Activated naive CD8-positive, alpha-beta T cell (primary cell): ENCODE results near the gene TIPARP.

Experiments
- H3K27ac Mint-ChIP-seq: one replicate; pipeline ENCODE4 v1.8.0; 2021; ENCODE audit warnings: mixed read lengths
- H3K27me3 Mint-ChIP-seq: one replicate; pipeline ENCODE4 v1.8.0; 2021; ENCODE audit warnings: mixed read lengths
- H3K36me3 Mint-ChIP-seq: one replicate; pipeline ENCODE4 v1.8.0; 2021; ENCODE audit warnings: mixed read lengths
- H3K4me1 Mint-ChIP-seq: one replicate; pipeline ENCODE4 v1.8.0; 2021; ENCODE audit warnings: low read depth, mixed read lengths
- H3K4me3 Mint-ChIP-seq: one replicate; pipeline ENCODE4 v1.8.0; 2021; ENCODE audit warnings: mild to moderate bottlenecking, mixed read lengths
- H3K9me3 Mint-ChIP-seq: one replicate; pipeline ENCODE4 v1.8.0; 2021; ENCODE audit warnings: low read depth, mixed read lengths

The TIPARP gene, protein sequence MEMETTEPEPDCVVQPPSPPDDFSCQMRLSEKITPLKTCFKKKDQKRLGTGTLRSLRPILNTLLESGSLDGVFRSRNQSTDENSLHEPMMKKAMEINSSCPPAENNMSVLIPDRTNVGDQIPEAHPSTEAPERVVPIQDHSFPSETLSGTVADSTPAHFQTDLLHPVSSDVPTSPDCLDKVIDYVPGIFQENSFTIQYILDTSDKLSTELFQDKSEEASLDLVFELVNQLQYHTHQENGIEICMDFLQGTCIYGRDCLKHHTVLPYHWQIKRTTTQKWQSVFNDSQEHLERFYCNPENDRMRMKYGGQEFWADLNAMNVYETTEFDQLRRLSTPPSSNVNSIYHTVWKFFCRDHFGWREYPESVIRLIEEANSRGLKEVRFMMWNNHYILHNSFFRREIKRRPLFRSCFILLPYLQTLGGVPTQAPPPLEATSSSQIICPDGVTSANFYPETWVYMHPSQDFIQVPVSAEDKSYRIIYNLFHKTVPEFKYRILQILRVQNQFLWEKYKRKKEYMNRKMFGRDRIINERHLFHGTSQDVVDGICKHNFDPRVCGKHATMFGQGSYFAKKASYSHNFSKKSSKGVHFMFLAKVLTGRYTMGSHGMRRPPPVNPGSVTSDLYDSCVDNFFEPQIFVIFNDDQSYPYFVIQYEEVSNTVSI

DNA sequence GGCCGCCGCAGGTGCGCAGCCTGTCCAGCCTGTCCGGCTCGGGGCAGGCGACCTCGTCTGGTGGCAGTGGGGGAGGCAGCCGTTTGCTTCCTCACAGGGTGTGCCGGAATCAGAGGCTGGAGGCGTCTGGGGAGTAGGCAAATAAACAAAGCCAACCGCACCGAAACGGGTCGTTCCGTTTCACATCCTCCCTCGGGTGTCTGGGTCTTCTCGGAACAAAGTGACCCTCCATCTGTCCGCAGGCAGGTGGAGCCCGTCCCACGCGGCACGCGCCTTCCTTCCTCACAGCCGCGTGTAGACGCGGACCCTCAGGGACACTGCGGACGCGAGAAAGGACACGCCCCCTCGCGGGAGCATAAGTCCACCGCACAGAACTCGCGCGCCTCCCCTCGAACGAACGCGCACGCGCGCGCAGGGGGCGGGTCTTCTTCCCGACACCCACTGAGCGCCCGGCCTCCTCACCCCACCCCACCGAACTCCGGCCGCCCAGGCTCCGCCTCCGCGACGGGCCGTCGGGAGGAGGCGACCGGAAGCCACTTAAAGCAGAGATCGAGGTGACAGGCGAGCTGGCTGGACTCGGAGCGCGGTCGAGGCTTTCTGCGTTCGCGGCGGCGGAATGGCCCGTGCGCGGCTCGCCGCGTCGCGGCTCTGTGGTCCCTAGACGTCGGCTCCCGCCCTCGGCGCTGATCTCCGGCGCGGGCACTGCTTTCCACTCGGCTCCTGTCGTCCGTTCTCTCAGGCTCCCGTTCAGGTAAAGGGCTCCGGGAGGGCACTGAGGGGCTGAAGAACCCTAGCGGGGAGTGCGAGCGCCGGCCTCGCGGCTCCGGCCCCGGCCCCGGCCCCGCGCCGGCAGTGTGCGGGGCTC, at the start of gene TIPARP:
Gene TIPARP, plus strand, starts transcription at position 545 of the 865 bp plus-strand sequence. CDS start 3,108 bp downstream, outside the sequence.
- Mint-ChIP-seq H3K27ac (peak within 1 kb of the TSS; percentile 95), H3K27me3 (no peaks in the 10 kb centered on the region), H3K4me1 (peaks cover 34% of the 10 kb centered on the region), H3K9me3 (no peaks in the 10 kb centered on the region), H3K4me3 (peak within 1 kb of the TSS; percentile 97), H3K36me3 (peaks cover 13% of the 10 kb centered on the region)

DNA sequence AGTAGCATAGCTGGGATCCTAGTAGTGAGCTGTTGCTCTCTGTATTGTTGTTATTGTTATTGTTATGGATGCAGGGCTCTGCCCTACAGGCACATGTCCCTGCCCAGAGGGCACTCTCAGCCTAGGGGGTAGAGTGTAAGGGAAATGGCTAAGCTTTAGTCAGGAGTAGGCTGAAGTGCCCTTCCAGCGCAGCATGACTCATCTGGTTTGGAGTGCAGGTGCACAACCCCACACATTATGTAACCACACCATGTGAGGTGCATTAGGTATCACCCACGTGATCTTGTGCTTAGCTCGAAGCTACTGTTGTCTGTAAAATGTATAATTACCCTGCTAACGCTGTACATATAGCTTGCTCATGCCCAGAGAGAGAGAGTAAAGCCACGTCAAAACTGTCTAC, 48.3 kb upstream of the TIPARP start:
- Mint-ChIP-seq H3K27me3 (no peaks in the 10 kb centered on the region), H3K9me3 (no peaks in the 10 kb centered on the region), H3K36me3 (no peaks in the 10 kb centered on the region), H3K4me3 (no peak overlapping the region), H3K4me1 (no peaks in the 10 kb centered on the region), H3K27ac (no peak overlapping the region)

DNA sequence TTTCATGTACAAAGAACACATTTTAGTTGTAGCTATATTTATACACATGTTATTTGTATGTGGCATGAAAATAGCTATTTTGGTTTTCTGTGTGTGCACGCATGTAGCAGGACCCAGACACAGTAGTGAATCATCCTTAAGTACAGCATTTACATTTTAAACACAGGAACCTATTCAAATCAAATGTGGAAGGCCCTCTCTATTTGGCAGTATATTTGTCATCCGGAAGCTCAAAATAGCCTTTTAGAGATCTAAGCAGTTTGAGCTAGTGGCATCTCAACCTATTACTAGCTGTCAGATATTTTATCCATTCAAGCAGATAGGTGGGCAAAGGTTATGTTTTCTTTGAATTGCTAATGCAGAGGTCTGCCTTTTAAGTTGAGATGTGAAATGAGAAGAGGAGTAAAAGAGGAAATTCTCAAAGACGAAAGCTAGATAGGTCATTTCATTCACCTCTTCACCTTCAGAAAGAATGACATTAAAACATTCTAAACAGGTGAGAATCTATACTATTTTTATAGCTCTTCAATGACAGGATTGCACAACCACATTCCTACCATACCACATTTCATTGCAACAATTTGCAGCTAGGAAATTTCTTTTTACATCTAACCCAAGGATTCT, 46.3 kb upstream of the TIPARP start:
- H3K27me3 Mint-ChIP-seq = no peaks in the 10 kb centered on the region
- no peak overlapping the region for H3K27ac Mint-ChIP-seq
- H3K36me3 Mint-ChIP-seq = no peaks in the 10 kb centered on the region
- no peaks in the 10 kb centered on the region for H3K9me3 Mint-ChIP-seq
- no peak overlapping the region for H3K4me3 Mint-ChIP-seq
- no peaks in the 10 kb centered on the region for H3K4me1 Mint-ChIP-seq

DNA sequence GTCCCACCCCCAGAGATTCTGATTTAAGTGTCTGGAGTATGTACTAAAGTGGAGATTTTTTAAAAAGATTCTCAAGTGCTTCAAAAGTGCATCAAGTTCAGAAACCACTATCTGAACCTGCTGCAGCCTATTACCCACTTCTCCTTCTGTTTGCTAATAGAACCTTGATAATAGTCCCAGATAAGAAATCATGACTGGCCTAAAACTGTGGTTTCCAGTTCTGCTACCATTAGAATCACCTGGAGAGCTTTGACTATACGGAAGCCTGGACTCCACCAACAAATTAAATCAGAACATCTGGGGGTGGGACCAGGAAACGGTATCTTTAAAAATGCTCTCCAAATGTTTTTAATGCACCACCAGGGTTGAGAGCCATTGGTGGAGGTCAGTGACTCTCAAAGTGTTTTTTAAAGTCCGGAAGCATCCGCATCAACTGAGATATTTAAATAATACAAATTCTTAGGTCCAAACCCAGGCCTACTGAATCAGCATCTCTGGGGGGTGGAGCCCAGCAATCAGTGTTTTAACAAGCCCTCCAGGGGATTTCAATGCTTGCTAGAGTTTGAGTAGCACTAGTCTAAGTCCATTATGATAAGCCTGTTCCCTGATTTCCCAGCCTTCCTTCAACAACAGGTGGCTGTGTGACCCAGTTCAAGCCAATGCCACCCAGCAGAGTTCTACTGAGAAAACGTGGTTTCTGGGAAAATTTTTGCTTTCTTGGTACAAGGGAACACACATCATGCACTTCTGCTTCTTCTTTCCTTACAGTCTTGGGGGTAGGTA, 45.4 kb upstream of the TIPARP start:
- no peaks in the 10 kb centered on the region for H3K9me3 Mint-ChIP-seq
- no peaks in the 10 kb centered on the region for H3K4me1 Mint-ChIP-seq
- H3K27ac Mint-ChIP-seq = no peak overlapping the region
- no peak overlapping the region for H3K4me3 Mint-ChIP-seq
- no peaks in the 10 kb centered on the region for H3K27me3 Mint-ChIP-seq
- H3K36me3 Mint-ChIP-seq = no peaks in the 10 kb centered on the region

DNA sequence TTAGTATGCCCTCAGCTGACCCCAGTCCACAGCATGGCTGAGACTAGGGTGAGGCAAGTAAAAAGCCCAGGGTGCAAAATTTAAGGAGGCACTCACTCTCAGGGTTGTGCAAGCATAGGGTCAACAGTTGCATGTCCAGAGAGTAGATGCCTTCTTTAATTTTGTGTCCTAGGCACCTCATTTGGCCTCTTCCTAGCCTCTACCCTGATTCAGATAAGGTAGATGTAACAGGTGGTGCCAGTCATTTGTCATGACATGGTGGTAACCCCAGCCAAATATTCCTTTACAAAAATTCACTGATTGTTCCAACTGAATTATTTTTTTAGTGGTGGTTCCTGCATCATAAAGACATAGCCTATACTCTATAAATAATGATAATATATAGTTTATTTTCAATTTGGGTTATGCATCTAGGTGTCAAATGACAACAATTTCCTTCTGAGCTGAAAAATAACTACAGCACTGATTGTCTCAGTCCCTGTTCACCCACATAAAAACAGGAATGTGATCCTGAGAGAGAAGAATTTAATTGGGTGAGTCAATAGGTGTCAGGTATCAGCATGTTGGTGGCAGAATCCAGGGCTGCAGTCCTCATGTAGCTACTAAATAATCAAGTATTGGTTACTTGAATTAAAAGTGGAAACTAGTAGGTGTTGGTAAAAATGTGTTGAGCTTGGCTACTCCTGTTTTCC, 44.2 kb upstream of the TIPARP start:
- Mint-ChIP-seq H3K36me3 (no peaks in the 10 kb centered on the region), H3K27me3 (no peaks in the 10 kb centered on the region), H3K4me3 (no peak overlapping the region), H3K4me1 (no peaks in the 10 kb centered on the region), H3K27ac (no peak overlapping the region), H3K9me3 (no peaks in the 10 kb centered on the region)

DNA sequence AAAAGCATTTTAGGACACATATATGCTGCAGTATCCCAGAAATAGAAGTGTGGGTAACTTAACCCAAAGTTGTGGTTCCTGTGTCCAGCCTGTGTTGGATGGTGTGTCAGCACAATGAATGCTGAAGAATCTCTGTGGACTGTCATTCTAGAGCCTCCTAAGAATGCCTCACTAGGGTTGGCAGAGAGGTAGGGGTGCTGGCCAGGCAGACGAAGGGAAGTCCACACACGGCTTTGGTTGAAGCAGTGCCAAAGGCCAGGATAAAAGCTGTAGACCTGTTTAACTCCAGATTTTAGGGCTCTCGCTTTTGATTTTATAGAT, 43.7 kb upstream of the TIPARP start:
- H3K27me3 Mint-ChIP-seq = no peaks in the 10 kb centered on the region
- no peak overlapping the region for H3K4me3 Mint-ChIP-seq
- H3K27ac Mint-ChIP-seq = no peak overlapping the region
- no peaks in the 10 kb centered on the region for H3K36me3 Mint-ChIP-seq
- no peaks in the 10 kb centered on the region for H3K4me1 Mint-ChIP-seq
- no peaks in the 10 kb centered on the region for H3K9me3 Mint-ChIP-seq

DNA sequence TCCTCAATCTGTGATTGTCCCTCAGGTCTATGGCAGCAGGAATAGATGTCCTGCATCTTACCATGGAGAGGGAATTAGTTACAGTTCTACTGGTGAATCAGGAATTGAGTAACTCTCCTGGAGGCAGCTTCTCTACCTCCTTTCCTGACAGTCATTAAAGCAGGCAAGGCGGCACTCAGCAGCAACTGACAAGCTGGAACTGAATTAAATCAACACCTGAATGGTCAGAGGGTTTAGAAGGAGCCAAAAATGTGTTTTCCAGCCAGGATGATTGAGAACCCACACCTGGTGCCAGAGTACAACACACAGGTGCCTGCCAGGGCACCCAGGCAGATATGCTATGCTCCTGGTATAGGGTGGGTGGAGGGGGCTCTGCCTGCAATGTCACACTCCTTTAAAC, 43.1 kb upstream of the TIPARP start:
- Mint-ChIP-seq H3K4me3 (no peak overlapping the region), H3K9me3 (no peaks in the 10 kb centered on the region)

DNA sequence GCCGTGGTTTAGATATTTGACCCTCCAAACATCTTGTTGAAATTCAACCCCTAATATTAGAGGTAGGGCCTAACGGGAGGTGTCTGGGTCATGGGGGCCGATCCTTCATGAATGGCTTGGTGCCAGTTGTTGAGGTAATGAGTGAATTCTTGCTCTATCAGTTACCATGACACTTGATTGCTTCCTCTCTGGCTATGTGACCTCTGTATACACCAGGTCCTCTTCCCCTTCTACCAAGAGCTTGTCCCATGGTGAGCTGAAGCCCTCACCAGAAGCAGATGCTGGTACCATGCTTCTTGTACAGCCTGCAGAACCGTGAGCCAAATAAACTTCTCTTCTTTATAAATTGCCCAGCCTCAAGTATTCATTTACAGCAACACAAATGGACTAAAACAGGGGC, 41.8 kb upstream of the TIPARP start:
- H3K36me3 Mint-ChIP-seq = no peaks in the 10 kb centered on the region
- H3K4me3 Mint-ChIP-seq = no peak overlapping the region
- no peak overlapping the region for H3K27ac Mint-ChIP-seq
- H3K4me1 Mint-ChIP-seq = no peaks in the 10 kb centered on the region
- no peaks in the 10 kb centered on the region for H3K27me3 Mint-ChIP-seq
- no peaks in the 10 kb centered on the region for H3K9me3 Mint-ChIP-seq

More for the DNA sequence above, 43.1 kb upstream of the TIPARP start:
- Mint-ChIP-seq H3K4me1 (no peaks in the 10 kb centered on the region), H3K27me3 (no peaks in the 10 kb centered on the region), H3K36me3 (no peaks in the 10 kb centered on the region), H3K27ac (no peak overlapping the region)

DNA sequence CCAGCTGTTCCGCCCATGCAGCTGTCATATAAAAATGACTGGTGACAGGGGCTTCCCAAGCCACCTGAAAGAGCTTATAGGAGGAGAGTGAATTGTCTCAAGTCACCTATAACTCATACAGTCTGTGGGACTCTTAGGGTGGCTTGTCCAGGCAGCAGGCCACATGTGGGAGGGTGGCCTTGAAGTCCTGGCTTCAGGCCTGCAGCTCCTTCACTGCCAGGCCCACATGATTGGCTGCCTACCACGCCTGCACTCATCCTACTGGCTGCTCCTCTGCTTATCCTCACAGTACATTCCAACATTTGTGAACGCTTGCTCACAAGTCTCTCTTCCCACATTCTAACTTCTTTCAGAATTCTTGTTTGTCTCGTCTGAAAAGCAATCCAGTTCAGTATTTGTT, 41.1 kb upstream of the TIPARP start:
- Mint-ChIP-seq H3K4me1 (no peaks in the 10 kb centered on the region), H3K9me3 (no peaks in the 10 kb centered on the region), H3K27ac (no peak overlapping the region), H3K36me3 (no peaks in the 10 kb centered on the region), H3K4me3 (no peak overlapping the region), H3K27me3 (no peaks in the 10 kb centered on the region)

DNA sequence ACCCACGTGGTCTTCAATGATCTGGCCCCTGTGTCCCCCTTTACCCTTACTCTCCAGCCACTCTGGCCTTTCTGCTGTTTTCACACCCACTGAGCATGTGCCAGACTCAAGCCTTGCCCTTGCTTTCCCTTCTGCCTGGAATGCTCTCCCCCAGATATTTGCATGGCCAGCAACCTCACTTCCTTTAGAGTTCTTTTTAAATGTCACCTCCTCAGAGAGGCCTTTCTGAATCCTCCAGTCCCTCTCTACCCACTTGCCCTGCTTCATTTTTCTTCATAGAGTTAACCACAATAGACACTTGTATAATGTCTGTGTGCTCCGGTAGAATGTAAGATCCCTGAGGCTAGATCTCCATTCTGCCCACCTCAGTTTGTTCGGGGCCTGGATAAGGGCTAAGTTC, 39.4 kb upstream of the TIPARP start:
- Mint-ChIP-seq H3K27me3 (no peaks in the 10 kb centered on the region), H3K4me1 (no peaks in the 10 kb centered on the region), H3K27ac (no peak overlapping the region), H3K36me3 (no peaks in the 10 kb centered on the region), H3K9me3 (no peaks in the 10 kb centered on the region), H3K4me3 (no peak overlapping the region)

DNA sequence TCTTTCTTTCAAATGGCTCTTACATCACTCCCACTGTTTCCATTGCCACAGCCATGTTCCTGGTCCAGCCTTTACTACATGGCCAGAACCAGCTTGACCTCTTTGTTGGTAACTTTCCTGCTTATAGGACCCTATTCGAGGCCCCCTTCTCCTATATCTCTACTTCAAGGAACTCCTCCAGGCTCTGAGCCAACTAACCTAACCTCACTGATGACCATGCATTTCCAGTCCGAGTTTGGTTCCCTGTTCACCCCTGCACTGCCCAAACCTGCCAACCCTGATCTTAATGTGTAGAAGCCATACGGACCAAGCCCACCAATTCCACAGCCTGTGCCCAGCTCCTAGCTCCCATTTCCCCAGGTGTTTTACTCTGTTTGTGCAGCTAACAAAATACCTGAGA, 38.4 kb upstream of the TIPARP start:
- Mint-ChIP-seq H3K36me3 (no peaks in the 10 kb centered on the region), H3K4me1 (no peaks in the 10 kb centered on the region), H3K4me3 (no peak overlapping the region), H3K9me3 (no peaks in the 10 kb centered on the region), H3K27ac (no peak overlapping the region), H3K27me3 (no peaks in the 10 kb centered on the region)

DNA sequence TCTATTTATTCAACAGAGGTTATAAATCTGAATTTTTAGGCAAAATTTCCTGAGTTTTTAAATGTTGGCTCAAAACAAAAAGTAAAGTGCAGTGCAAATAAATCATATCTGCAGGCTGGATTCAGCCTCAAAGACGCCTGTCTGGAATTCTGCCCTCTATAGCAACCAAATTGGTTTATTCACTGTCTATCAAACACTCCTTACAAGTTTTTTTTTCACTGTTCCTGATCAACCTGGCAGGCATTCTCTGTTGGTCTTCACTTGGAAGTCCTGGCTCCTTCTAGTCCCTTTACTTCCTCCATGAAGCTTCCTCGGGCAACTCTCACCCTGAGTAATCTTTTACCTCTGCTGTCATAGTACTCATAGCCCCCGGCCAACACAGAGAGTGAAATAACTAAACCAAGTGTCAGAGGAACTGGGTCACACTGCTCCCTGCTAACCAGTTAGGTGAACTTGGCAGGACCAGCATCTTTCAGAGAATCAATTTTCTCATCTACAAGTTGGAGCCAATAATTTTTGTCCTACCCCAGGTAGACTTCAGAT, 36.8 kb upstream of the TIPARP start:
- H3K4me3 Mint-ChIP-seq = no peak overlapping the region
- H3K27ac Mint-ChIP-seq = no peak overlapping the region
- H3K4me1 Mint-ChIP-seq = peaks cover under 1% of the 10 kb centered on the region
- H3K9me3 Mint-ChIP-seq = no peaks in the 10 kb centered on the region
- H3K27me3 Mint-ChIP-seq = no peaks in the 10 kb centered on the region
- no peaks in the 10 kb centered on the region for H3K36me3 Mint-ChIP-seq

DNA sequence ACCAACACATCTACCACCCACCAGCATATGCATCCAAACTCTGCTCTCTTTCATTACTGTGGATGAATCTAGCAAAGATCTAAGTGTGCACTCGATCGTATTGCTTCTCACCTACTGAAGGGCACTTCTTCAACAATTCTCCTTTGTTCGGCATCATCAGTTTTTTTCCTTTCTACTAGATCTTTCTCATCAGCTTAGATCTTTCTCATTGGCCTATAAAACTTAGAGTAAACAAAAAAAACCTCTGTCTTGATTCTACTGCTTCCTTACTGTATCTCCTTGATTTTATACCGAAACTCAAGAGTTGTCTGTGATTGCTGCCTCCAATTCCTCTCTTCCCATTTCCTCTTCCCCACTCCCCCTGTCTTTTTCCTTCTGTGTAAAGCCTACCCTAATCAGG, 36.1 kb upstream of the TIPARP start:
- Mint-ChIP-seq H3K36me3 (no peaks in the 10 kb centered on the region), H3K4me3 (no peak overlapping the region), H3K27me3 (no peaks in the 10 kb centered on the region), H3K9me3 (no peaks in the 10 kb centered on the region), H3K4me1 (peaks cover 7% of the 10 kb centered on the region), H3K27ac (no peak overlapping the region)
